HG03469 (cell line): Measurements from ENCODE around the gene ZNF516.
A peak's percentile ranks its signal among the peaks of the same experiment; 100 is the strongest.

Source experiments
- ATAC-seq: cut with Tn5 transposase; IDR thresholded peaks from one replicate; pipeline ENCODE4 v1.9.1; 2021; ENCODE audit warnings: mild to moderate bottlenecking, moderate library complexity, moderate number of reproducible peaks; ENCODE audit not compliant: unreplicated experiment

Gene ZNF516

DNA sequence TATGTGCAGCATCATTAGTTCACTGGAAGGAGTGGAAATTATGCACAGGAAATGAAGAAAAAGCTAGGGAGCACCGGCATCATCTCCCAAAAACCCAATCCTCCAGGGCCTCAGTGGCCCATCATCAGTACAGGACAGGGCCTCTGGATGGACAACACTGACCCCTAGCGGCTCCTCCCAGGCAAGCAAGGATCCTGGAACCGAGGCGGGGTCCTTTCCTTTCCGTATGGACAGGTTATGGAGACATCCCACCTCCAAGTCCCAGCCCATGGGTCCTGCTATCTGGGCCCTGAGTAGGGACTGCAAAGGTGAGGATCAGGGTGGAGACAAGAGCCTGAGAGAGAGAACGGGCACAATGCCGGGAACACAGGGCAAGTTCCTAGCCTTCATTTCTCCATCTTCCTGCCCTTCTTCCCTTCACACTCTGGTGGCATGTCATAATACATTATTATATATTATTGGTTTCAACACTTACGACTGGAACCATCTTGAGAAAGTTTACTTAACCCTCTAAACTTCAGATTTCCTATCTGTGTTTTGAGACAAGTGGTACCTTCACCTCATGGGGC lies 68.2 kb downstream of the ZNF516 start:
- no peak for ATAC-seq

GRCh38 chr18:76425146-76426131 lies 69.6 kb downstream of the ZNF516 start:
- ATAC-seq = no peak

DNA sequence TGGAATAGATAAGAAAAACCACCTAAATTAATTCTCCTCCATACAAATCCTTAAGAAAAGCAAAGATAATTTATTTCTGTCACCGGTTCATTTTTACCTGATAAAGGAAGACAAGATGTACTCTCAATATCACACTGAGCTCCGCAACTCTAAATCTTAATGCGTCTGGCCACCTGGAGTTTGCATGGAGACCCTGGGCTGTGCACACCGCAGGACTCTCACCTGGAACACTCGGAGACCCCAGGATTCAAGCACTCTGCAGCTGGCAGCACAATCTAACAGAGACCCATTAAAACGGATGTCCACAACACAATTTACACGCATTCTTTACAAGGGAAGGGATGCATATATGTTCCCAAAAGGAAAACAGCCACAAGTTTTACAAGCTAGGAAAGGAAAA lies 72.2 kb downstream of the ZNF516 start:
- no peak for ATAC-seq

DNA sequence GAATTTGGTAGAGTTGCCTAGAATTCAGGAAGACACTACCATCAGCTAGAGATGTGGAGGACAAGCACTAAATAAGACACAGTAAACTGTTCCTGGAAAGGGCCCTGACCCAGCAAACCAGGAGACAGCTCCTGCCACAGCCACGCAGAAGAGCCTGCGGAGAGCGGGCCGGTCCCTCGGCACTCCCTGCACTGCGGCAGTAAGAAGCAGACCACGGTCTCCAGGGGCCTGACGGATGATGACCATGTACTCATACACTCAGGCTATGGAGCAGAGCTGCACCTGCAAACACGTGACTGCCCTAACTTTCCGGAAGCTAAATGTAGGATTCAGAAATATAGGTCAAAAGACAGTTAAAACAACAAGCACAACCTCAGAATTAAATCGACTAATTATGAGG lies 72.9 kb downstream of the ZNF516 start:
- no peak for ATAC-seq

DNA sequence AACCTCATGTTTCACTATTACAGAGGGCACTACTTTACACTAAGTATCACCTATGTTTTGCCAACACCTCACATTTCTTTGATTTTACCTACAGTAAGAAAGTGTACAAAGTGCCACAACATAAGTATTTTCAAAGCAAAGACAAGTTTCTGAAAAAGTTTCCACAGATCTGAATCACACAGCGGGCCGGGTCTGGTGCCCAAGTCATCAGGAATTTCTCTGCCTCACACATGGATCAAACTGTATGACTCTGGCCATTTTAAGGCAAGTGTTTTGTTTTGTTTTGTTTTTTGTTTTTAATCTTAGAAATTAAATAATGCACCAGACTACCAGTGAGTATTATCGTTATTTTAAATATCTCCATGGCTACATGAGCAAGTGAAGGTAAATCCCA lies 73.4 kb downstream of the ZNF516 start:
- no peak for ATAC-seq

DNA sequence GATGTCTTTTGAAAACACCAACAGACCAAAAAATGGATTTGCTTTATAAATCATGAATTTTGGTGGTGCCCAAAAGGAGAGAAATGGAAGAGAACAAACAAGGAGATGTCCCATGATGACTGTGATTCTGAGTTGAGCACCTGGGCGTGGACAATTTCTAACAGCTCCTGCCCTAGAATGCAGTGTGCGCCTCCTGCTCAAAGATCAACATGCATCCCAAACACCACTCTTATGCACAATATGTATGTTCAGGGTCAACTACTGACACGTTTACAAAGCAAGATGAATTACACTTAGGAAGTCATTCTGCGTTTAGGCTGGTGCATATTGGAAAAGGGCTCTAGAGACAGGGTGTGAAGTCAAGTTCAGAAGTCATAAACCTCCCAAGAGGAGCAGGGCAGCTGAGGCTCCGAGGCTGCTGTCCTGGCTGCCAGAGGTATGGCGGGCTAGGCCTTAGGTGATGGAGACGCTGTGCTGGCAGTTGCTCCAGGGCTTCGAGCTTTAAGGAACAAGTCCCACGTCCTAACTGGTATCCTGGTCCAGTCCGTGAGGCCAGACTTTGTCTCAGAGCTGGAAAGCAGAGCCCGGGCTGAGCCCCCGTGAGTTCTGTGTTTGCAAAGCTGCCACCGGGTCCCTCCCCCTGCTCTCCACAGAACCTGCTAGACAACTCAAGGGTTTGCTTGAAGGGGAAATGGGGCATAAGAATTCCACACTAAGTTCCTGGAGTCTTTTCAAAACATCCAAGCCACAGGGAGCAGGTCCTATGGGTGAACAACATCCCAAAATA lies 74.0 kb downstream of the ZNF516 start:
- no peak for ATAC-seq

GRCh38 chr18:76419811-76420210 lies 75.2 kb downstream of the ZNF516 start:
- no peak for ATAC-seq

DNA sequence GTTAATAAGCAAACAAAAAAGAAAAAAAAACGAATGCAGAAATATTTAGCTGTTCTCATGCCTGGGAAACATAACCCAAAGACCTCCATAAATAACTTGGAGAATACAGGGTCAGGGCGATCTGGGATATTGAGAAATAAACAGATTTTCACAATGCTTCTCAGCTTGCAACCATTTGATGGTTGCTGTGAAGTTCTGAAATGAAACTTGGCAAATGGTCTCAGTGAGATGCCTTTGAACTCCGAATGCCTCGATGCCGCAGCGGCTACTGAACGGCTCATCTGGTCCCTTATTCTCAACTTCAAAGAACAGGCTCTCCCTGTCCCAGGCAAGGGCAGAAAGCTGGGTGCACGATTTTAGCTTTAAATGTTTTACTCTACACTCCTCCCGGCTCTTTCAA lies 78.1 kb downstream of the ZNF516 start:
- no peak for ATAC-seq

DNA sequence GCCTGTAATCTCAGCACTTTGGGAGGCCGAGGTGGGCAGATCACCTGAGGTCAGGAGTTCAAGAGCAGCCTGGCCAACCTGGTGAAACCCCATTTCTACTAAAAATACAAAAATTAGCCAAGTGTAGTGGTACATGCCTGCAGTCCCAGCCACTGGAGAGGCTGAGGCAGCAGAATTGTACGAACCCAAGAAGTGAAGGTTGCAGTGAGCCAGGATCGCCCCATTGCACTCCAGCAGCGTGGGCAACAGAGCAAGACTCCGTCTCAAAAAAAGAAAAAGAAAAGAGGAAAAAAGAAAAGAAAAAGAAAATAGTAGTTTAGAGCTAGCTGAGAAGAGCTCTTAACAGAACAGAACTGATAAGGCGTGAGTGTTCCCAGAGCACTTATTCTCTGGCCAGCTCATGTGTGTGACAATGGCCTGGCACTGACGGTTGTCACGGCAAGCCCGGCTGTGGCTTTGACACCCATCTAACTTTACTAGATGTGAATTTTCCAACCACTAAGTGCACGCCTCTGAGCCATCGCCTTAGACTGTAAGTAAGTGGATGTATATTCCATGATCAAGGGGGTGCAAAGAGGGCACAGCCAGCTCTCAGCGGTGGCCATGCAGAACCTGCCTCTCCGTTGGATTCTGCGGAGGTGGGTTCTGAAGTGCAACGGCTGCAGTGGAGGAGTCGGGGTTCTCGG lies 80.0 kb downstream of the ZNF516 start:
- ATAC-seq = no peak

- no peak for ATAC-seq
These were observed 82.0 kb downstream of the ZNF516 start for GRCh38 chr18:76412818-76413565.

DNA sequence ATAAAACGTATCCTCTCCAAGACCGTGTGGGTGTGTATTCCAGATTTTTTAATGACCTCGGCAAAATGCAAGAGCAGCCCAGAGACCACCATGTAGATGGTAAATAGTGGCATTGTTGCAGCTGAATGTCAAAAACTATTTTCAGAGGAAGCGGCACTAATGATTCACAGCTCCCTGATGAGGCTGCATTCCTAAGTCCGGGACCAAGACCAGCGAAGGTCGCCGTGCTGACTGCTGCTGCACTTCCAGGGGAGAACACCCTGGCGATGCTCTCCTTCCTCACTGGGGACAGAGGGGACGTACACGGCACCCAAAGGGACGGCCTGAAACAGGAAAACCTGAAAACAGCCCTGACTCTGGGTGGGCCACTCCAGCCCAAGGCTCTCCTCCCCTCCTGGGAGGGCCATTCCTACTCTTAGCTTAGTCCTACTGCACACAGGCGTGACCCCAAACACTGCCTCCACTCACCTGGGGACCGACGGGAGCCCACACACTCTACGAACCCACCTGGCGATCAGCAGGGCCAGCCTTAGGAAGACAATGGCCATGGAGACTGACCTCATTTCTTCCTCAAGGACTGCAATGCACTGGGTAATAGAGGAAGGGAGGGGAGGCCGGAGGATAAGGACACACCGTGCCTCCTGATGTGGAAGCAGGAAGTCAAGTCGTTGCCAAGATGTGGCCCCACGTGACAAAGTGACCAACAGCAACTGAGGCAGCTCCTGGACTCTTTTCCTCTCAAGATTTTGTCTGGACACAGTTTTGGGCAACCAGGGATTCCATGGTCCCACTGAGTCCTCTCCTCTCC lies 82.8 kb downstream of the ZNF516 start:
- ATAC-seq = no peak

- peak; percentile 79 for ATAC-seq
These were observed 84.2 kb downstream of the ZNF516 start for GRCh38 chr18:76410660-76411417.

DNA sequence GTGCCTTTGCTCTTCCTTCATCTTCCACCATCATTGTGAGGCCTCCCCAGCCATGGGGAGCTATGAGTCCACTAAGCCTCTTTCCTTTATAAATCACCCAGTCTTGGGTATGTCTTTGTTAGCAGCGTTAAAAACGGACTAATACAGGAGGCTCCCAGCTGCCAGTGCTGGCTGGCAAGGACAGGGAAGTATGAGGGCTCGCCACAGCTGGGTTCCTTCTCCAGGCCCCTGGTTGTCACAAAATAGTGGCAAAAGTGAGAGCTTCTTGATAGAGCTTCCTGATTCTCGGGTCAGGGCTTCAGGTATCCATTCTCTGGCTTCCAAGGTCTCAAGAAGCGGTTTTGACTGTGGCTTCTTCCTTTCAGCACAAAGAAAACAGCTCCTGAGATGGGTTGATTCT lies 85.0 kb downstream of the ZNF516 start:
- ATAC-seq = no peak

DNA sequence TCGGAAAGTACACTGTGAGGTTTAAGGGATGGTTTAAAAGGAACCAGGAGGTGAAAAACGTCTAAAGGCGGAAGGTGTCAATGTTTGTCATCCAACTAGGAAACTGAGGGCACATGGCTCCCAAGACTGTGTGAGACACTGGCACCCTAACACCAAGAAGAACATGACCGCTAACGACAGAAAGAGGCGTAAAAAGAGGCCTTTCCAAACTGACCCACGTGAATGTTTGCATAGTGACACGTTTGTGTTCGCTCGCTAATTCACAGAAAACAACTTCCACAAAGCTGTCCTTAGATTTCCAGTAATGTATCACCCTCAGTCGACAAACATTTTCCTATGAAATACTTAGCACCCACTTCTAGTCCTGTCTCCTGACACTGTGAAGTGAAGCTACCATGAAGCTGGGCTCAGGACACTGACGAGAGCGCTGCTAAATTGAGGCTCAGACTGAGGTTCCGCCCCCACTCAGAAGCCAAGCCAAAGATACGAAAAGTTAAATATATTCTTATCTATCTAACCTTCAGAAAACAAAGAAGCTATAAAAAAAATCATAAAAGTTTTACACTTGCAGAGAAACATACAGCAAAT lies 86.5 kb downstream of the ZNF516 start:
- no peak for ATAC-seq

- no peak for ATAC-seq
These were observed 87.4 kb downstream of the ZNF516 start for GRCh38 chr18:76407681-76408080.

DNA sequence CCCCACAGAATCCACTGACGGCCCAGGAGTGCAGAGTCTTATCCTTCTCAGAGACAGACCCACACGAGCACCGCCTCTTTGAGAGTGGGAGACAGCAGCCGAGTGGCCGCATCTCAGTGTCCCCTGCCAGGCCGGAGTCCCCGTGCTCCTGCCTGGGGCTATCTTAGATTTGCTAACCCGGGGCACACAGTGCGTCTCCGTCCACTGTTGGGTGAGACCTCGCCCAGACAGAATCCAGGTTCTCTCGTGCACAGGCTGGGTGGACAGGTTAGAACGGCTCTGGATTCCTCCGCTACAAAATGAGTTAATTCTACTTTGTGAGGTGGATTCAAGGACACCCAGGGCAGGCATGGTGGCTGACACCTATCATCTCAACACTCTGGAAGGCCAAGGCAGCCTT lies 88.3 kb downstream of the ZNF516 start:
- no peak for ATAC-seq

DNA sequence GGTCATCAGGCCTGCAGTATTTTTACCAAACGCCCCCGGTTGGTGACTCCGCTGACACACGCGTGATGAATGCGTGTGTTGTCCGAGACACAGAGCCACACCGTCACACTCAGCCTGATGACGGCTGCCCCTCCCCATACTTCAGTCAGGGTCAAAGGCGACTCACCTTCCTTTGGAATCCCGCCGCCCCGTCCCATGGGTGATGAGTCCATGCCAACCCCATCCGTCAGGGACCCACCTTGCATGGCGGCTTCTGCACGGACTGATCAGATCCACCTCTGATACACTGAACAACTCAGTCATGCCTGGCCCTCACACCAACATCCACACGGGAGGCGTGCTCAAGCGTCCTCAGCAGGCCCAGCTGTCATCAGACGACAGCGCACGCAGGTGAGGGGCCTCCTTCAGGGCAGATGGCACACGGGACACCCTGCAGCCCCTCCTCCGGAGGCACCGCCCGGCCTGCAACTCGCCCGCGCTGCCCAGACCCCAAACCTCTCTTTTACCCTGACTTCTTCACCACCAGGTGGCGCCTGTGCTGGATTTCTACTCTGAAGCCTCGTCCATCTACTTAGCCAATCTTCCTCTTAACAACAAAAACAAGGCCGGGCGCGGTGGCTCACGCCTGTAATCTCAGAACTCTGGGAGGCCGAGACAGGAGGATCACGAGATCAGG lies 89.2 kb downstream of the ZNF516 start:
- no peak for ATAC-seq

DNA sequence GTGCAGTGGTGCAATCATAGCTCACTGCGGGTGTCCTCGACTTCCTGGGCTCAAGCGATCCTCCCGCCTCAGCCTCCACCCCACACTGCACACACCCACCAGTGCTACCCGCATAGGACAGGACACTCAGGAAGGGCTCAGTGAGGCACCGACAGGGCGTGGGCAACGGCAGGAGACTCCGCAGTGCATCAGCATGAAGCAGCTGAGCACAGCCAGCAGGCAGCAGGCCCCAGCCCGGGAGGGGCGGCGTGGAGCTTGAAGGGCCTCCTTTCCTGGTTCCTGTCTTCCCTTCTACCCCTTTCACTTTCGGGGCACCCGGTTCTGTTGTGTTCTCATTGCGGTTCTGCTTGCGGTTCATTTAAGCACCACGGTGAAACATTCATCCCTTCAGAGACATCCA lies 89.8 kb downstream of the ZNF516 start:
- ATAC-seq = no peak
